HCT116 (cell line): Measurements from ENCODE around the gene C1QA. TPM values are rescaled to one million over a fixed set of nuclear protein-coding genes. Genes with fewer than 3 reads are reported as not detected.

ENCODE experiments used
- ATAC-seq: fragments of 200-7000 bp; cut with Tn5 transposase; 2 replicates; pipeline ENCODE4 v1.9.1; 2020; ENCODE audit warnings: mild to moderate bottlenecking, moderate library complexity
- BruUV-seq: library from RNA; stranded (reverse); fragments of 400-500 nt; replicated peaks from 2 replicates; lab custom pipeline; 2021; lab: Mats Ljungman, UMichigan
- CTCF ChIA-PET: fragments of 300-600 bp; sonication (Branson Sonifier 250); formaldehyde crosslinking; loops from one replicate; lab custom pipeline; 2021; ENCODE audit warnings: antibody characterized with exemption; lab: Charles Lee
- POLR2A ChIA-PET: fragments of 300-600, 350-600 bp; sonication (Branson Sonifier 250); formaldehyde crosslinking; loops from one replicate; lab custom pipeline; 2021; ENCODE audit warnings: antibody characterized with exemption; lab: Charles Lee
- RAD21 ChIA-PET, 2 experiments: fragments of 300-600 bp; sonication (Branson Sonifier 250); formaldehyde crosslinking; loops; one replicate each; lab custom pipeline; 2023; ENCODE audit warnings: low total read pairs in 2 of 2; ENCODE audit not compliant: uncharacterized antibody in 2 of 2, unreplicated experiment in 2 of 2, low non-redundant PET in 1 of 2; lab: Charles Lee
- DNase-seq: peaks from one replicate; pipeline ENCODE4 v3.0.0-alpha.2; 2010; ENCODE audit warnings: low read depth, low spot score
- H2AFZ ChIP-seq: fragments of 200-600 bp; shearing (Covaris generic), sonication (generic); 2 replicates; pipeline ENCODE4 v1.6.1; 2017; ENCODE audit warnings: low read depth, mixed run types, mixed read lengths, antibody characterized with exemption, low read length; ENCODE audit not compliant: poor library complexity, severe bottlenecking
- H3K27ac ChIP-seq: 2 replicates; pipeline ENCODE4 v1.5.1; 2012; ENCODE audit warnings: low read depth, low read length
- H3K27me3 ChIP-seq: fragments of 200-600 bp; sonication (generic); 2 replicates; pipeline ENCODE4 v1.6.1; 2016; ENCODE audit warnings: mixed run types, low read length, mixed read lengths; ENCODE audit not compliant: insufficient read depth
- H3K36me3 ChIP-seq, 2 experiments: fragments of 200-500 bp in 1 of 2; fragments of 200-600 bp in 1 of 2; sonication (Bioruptor generic) in 1 of 2; sonication (generic) in 1 of 2; 2 replicates each; pipeline versions ENCODE4 v1.5.1 to v1.6.1; 2014 to 2016; ENCODE audit warnings: low read length in 2 of 2, inconsistent platforms in 1 of 2, mixed read lengths in 1 of 2, mixed run types in 1 of 2; ENCODE audit not compliant: insufficient read depth in 2 of 2, control insufficient read depth in 1 of 2
- H3K4me1 ChIP-seq, 2 experiments: fragments of 200-600 bp in 1 of 2; sonication (generic) in 1 of 2; 2 replicates each; pipeline versions ENCODE4 v1.5.1 to v1.6.1; 2012 to 2017; ENCODE audit warnings: low read length in 2 of 2, inconsistent platforms in 1 of 2, mild to moderate bottlenecking in 1 of 2, mixed read lengths in 1 of 2, mixed run types in 1 of 2, moderate library complexity in 1 of 2; ENCODE audit not compliant: insufficient read depth in 2 of 2, control insufficient read depth in 1 of 2
- H3K4me2 ChIP-seq: fragments of 200-600 bp; sonication (generic); 2 replicates; pipeline ENCODE4 v1.6.1; 2017; ENCODE audit warnings: mixed run types, low read length, mixed read lengths
- H3K4me3 ChIP-seq, 2 experiments: fragments of 200-600 bp in 1 of 2; sonication (generic) in 1 of 2; replicated peaks in 1 of 2; 2 replicates each; pipeline ENCODE4 v1.5.1; 2011 to 2016; ENCODE audit warnings: low read length in 2 of 2, control low read depth in 1 of 2, low read depth in 1 of 2, mild to moderate bottlenecking in 1 of 2, mixed read lengths in 1 of 2, mixed run types in 1 of 2
- H3K79me2 ChIP-seq: fragments of 200-600 bp; sonication (generic); 2 replicates; pipeline ENCODE4 v1.6.1; 2017; ENCODE audit warnings: mild to moderate bottlenecking, mixed run types, low read length, moderate library complexity, mixed read lengths; ENCODE audit not compliant: insufficient read depth
- H3K9ac ChIP-seq: fragments of 200-600 bp; sonication (generic); 2 replicates; pipeline ENCODE4 v1.6.1; 2016; ENCODE audit warnings: low read length, mixed read lengths
- H3K9me2 ChIP-seq: fragments of 200-600 bp; sonication (generic), shearing (Covaris generic); 2 replicates; pipeline ENCODE4 v1.6.1; 2017; ENCODE audit warnings: mixed run types, mild to moderate bottlenecking, moderate library complexity; ENCODE audit not compliant: insufficient read depth
- H3K9me3 ChIP-seq, 2 experiments: fragments of 200-500 bp in 1 of 2; fragments of 200-600 bp in 1 of 2; sonication (Bioruptor generic) in 1 of 2; sonication (generic) in 1 of 2; 2 replicates each; pipeline ENCODE4 v1.6.1; 2014 to 2017; ENCODE audit warnings: low read length in 2 of 2, mixed read lengths in 2 of 2, inconsistent platforms in 1 of 2, low read depth in 1 of 2, mild to moderate bottlenecking in 1 of 2, mixed run types in 1 of 2, moderate library complexity in 1 of 2; ENCODE audit not compliant: control insufficient read depth in 1 of 2, insufficient read depth in 1 of 2
- H4K20me1 ChIP-seq: fragments of 200-600 bp; sonication (generic), shearing (Covaris generic); 2 replicates; pipeline ENCODE4 v1.6.1; 2017; ENCODE audit warnings: mixed run types, mild to moderate bottlenecking, moderate library complexity; ENCODE audit not compliant: insufficient read depth
- CBX3 ChIP-seq: IDR thresholded peaks from 2 replicates; pipeline ENCODE4 v1.6.1; 2012; ENCODE audit warnings: low read depth
- CEBPB ChIP-seq: IDR thresholded peaks from 2 replicates; pipeline ENCODE4 v1.6.1; 2012; ENCODE audit warnings: low read depth
- EZH2 ChIP-seq: fragments of 200-600 bp; sonication (generic); IDR thresholded peaks from 2 replicates; pipeline ENCODE4 v1.6.1; 2017; ENCODE audit warnings: antibody characterized with exemption, mixed run types
- JUND ChIP-seq: IDR thresholded peaks from 2 replicates; pipeline ENCODE4 v1.6.1; 2012
- SP1 ChIP-seq: IDR thresholded peaks from 2 replicates; pipeline ENCODE4 v1.6.1; 2012; ENCODE audit warnings: low read depth
- SRF ChIP-seq: IDR thresholded peaks from 2 replicates; pipeline ENCODE4 v1.6.1; 2012; ENCODE audit warnings: low read depth
- TCF7L2 ChIP-seq: IDR thresholded peaks from 2 replicates; pipeline ENCODE4 v1.7.0; 2011; ENCODE audit warnings: borderline replicate concordance, inconsistent platforms; ENCODE audit not compliant: insufficient read depth, insufficient read length; ENCODE audit errors: extremely low read depth
- YY1 ChIP-seq: IDR thresholded peaks from 2 replicates; pipeline ENCODE4 v1.6.1; 2011; ENCODE audit warnings: low read length, low read depth, moderate library complexity, mild to moderate bottlenecking; ENCODE audit not compliant: insufficient replicate concordance; ENCODE audit errors: extremely low read depth
- ZFX ChIP-seq: fragments of 450-650 bp; IDR thresholded peaks from 2 replicates; pipeline ENCODE4 v1.6.1; 2017
- ZNF274 ChIP-seq: fragments of 200-500 bp; sonication (Bioruptor generic); IDR thresholded peaks from 2 replicates; pipeline ENCODE4 v1.6.1; 2014; ENCODE audit warnings: mild to moderate bottlenecking, low read depth, low read length, inconsistent platforms
- intact Hi-C: fragments of 100-400 bp; cut with micrococcal nuclease; formaldehyde crosslinking; loops from 2 replicates; pipeline ENCODE4 v1.10.0; 2022
- total RNA-seq: library from RNA; stranded (reverse); gene quantifications from one replicate; pipeline ENCODE4 v1.2.1, GENCODE V29; 2021; ENCODE audit not compliant: unreplicated experiment
- TF ChIP-seq, protein P1 (sequence below): IDR thresholded peaks from 2 replicates; pipeline ENCODE4 v1.6.1; 2011; ENCODE audit warnings: mild to moderate bottlenecking, low read length, moderate library complexity; ENCODE audit not compliant: insufficient replicate concordance; ENCODE audit errors: extremely low read depth
- TF ChIP-seq, protein P2 (sequence below): IDR thresholded peaks from 2 replicates; pipeline ENCODE4 v1.6.1; 2012
- TF ChIP-seq, protein P3 (sequence below): IDR thresholded peaks from 2 replicates; pipeline ENCODE4 v1.6.1; 2012
- TF ChIP-seq, protein P4 (sequence below): IDR thresholded peaks from 2 replicates; pipeline ENCODE4 v1.6.1; 2012; ENCODE audit warnings: low read depth
- TF ChIP-seq, protein P5 (sequence below), 3 experiments: fragments of 200-600 bp in 1 of 3; sonication (generic) in 1 of 3; IDR thresholded peaks in 2 of 3; conservative IDR thresholded peaks in 1 of 3; 2 replicates each; pipeline ENCODE4 v1.5.1; 2012 to 2017; ENCODE audit warnings: low read depth in 2 of 3, low read length in 2 of 3, antibody characterized with exemption in 1 of 3, borderline replicate concordance in 1 of 3, control low read depth in 1 of 3, mild to moderate bottlenecking in 1 of 3, mixed read lengths in 1 of 3, mixed run types in 1 of 3, moderate library complexity in 1 of 3; ENCODE audit not compliant: insufficient read depth in 1 of 3

The C1QA gene
- total RNA-seq, 1 experiment from 2014 or later, result 0.91 TPM

DNA sequence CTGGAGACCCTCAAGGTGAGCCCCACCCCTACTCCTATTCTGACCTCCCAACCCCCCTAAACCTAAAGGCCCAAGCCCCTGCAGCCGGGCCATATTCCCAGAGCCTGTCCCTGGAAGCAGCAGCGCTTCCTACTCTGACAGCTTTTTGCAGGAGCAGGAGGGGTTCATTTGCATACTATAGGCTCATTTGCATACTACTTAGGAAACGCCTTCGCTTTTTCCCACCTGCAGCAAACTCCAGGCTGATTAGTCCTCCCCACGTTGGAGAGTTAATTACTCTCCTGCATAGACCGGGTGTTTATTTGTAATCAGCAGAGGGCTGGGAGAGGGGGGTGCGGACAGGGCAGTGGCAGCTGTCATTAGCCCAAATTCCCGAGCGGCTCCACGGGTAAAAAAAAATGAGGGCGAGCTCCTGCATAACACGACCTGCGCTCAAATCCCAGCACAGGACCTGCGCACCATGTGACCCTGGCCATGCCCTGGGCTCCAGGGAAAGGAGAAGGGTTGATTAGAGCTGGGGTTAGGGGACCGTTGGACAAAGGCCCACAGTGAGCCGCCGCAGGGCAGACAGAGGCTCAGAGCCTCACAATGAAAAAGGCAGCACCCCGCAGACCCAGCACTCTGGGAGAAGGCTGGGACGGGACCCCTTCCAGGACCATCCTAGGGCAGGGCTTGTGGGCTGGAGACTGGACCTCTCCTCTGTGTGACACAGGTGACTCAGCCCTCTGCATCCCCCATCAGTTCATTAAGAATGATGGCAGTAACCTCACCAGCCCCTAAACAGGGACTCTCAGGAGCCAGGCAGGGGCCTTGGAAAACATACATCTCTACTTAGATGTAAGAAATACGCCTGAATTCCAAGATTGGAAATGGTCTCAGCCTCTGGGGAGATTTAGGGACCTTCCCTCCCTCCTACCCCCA, 9.9 kb upstream of the C1QA start:
- Histone ChIP-seq H3K27ac (no peak overlapping the region), H3K9ac (no peak overlapping the region), H3K9me3 (no peaks in the 10 kb centered on the region), H3K4me3 (no peak overlapping the region), H3K9me2 (no peaks in the 10 kb centered on the region), H3K27me3 (peaks cover 31% of the 10 kb centered on the region; the same call in 1 of the 2 replicates), H3K4me2 (no peak overlapping the region), H3K79me2 (no peaks in the 10 kb centered on the region), H4K20me1 (no peaks in the 10 kb centered on the region), H3K4me1 (no peaks in the 10 kb centered on the region), H2AFZ (no peak overlapping the region), H3K36me3 (no peaks in the 10 kb centered on the region)
- TF ChIP-seq YY1 (no peak), ZNF274 (no peak), SP1 (no peak), CEBPB (no peak), TCF7L2 (no peak), SRF (no peak), EZH2 (no peak), ZFX (no peak), CBX3 (no peak), JUND (no peak)
- TF ChIP-seq, protein P1, sequence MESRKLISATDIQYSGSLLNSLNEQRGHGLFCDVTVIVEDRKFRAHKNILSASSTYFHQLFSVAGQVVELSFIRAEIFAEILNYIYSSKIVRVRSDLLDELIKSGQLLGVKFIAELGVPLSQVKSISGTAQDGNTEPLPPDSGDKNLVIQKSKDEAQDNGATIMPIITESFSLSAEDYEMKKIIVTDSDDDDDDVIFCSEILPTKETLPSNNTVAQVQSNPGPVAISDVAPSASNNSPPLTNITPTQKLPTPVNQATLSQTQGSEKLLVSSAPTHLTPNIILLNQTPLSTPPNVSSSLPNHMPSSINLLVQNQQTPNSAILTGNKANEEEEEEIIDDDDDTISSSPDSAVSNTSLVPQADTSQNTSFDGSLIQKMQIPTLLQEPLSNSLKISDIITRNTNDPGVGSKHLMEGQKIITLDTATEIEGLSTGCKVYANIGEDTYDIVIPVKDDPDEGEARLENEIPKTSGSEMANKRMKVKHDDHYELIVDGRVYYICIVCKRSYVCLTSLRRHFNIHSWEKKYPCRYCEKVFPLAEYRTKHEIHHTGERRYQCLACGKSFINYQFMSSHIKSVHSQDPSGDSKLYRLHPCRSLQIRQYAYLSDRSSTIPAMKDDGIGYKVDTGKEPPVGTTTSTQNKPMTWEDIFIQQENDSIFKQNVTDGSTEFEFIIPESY, result no peak
- TF ChIP-seq, protein P2, sequence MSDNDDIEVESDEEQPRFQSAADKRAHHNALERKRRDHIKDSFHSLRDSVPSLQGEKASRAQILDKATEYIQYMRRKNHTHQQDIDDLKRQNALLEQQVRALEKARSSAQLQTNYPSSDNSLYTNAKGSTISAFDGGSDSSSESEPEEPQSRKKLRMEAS, result no peak
- TF ChIP-seq, protein P3, sequence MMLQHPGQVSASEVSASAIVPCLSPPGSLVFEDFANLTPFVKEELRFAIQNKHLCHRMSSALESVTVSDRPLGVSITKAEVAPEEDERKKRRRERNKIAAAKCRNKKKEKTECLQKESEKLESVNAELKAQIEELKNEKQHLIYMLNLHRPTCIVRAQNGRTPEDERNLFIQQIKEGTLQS, result no peak
- TF ChIP-seq, protein P4, sequence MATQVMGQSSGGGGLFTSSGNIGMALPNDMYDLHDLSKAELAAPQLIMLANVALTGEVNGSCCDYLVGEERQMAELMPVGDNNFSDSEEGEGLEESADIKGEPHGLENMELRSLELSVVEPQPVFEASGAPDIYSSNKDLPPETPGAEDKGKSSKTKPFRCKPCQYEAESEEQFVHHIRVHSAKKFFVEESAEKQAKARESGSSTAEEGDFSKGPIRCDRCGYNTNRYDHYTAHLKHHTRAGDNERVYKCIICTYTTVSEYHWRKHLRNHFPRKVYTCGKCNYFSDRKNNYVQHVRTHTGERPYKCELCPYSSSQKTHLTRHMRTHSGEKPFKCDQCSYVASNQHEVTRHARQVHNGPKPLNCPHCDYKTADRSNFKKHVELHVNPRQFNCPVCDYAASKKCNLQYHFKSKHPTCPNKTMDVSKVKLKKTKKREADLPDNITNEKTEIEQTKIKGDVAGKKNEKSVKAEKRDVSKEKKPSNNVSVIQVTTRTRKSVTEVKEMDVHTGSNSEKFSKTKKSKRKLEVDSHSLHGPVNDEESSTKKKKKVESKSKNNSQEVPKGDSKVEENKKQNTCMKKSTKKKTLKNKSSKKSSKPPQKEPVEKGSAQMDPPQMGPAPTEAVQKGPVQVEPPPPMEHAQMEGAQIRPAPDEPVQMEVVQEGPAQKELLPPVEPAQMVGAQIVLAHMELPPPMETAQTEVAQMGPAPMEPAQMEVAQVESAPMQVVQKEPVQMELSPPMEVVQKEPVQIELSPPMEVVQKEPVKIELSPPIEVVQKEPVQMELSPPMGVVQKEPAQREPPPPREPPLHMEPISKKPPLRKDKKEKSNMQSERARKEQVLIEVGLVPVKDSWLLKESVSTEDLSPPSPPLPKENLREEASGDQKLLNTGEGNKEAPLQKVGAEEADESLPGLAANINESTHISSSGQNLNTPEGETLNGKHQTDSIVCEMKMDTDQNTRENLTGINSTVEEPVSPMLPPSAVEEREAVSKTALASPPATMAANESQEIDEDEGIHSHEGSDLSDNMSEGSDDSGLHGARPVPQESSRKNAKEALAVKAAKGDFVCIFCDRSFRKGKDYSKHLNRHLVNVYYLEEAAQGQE, result no peak
- TF ChIP-seq, protein P5, sequence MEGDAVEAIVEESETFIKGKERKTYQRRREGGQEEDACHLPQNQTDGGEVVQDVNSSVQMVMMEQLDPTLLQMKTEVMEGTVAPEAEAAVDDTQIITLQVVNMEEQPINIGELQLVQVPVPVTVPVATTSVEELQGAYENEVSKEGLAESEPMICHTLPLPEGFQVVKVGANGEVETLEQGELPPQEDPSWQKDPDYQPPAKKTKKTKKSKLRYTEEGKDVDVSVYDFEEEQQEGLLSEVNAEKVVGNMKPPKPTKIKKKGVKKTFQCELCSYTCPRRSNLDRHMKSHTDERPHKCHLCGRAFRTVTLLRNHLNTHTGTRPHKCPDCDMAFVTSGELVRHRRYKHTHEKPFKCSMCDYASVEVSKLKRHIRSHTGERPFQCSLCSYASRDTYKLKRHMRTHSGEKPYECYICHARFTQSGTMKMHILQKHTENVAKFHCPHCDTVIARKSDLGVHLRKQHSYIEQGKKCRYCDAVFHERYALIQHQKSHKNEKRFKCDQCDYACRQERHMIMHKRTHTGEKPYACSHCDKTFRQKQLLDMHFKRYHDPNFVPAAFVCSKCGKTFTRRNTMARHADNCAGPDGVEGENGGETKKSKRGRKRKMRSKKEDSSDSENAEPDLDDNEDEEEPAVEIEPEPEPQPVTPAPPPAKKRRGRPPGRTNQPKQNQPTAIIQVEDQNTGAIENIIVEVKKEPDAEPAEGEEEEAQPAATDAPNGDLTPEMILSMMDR (IDR thresholded peaks at IDR 0.05 in 2 of 3, conservative IDR thresholded peaks at IDR 0.05 in 1 of 3; ENCODE audit: borderline replicate concordance in 1 of 3, insufficient read depth in 1 of 3, low read depth in 2 of 3, low read length in 2 of 3), result no peak
- BruUV-seq, result no TSS peak
- ChIA-PET POLR2A (no interaction called here), CTCF (no interaction called here), RAD21 (no interaction called here)
- no peak for DNase-seq
- intact Hi-C loops, result loop anchor here (10.0 kb wide), 1 partner anchor 102 kb away; no protein-coding TSS in a partner anchor
- no peak for ATAC-seq
